Stimulated activated CD8-positive, alpha-beta memory T cell treated with anti-CD3 and anti-CD28 coated beads, Interleukin-12 subunit alpha, Interleukin-12 subunit beta, amount 100 ng/mL, for 1 hour (primary cell): ENCODE data around the gene SMYD5.

Experiments used
- DNase-seq: peaks from one replicate; pipeline ENCODE4 v3.0.0-alpha.2; 2020; ENCODE audit warnings: low read depth

SMYD5 gene

GRCh38 chr2:73239776-73240175 is 25.7 kb downstream of the SMYD5 start:
- DNase-seq, result no peak

- no peak for DNase-seq
Measured at GRCh38 chr2:73243884-73244570, 30.0 kb downstream of the SMYD5 start.

GRCh38 chr2:73244580-73244979 is 30.5 kb downstream of the SMYD5 start:
- no peak for DNase-seq

GRCh38 chr2:73246850-73247249 is 32.8 kb downstream of the SMYD5 start:
- no peak for DNase-seq

GRCh38 chr2:73249636-73250035 is 35.6 kb downstream of the SMYD5 start:
- no peak for DNase-seq

GRCh38 chr2:73250872-73251846 is 37.1 kb downstream of the SMYD5 start:
- DNase-seq, result no peak

GRCh38 chr2:73252238-73253027 is 38.4 kb downstream of the SMYD5 start:
- no peak for DNase-seq

GRCh38 chr2:73253400-73253799 is 39.4 kb downstream of the SMYD5 start:
- no peak for DNase-seq

GRCh38 chr2:73253901-73254300 is 39.9 kb downstream of the SMYD5 start:
- no peak for DNase-seq

GRCh38 chr2:73254343-73255006 is 40.4 kb downstream of the SMYD5 start:
- no peak for DNase-seq

GRCh38 chr2:73255007-73255644 is 41.1 kb downstream of the SMYD5 start:
- DNase-seq, result no peak

- DNase-seq, result no peak
Measured at GRCh38 chr2:73255907-73256617, 42.0 kb downstream of the SMYD5 start.

GRCh38 chr2:73256618-73256922 is 42.5 kb downstream of the SMYD5 start:
- no peak for DNase-seq

GRCh38 chr2:73257021-73257420 is 43.0 kb downstream of the SMYD5 start:
- no peak for DNase-seq

GRCh38 chr2:73257425-73258125 is 43.5 kb downstream of the SMYD5 start:
- no peak for DNase-seq

GRCh38 chr2:73258186-73258912 is 44.3 kb downstream of the SMYD5 start:
- no peak for DNase-seq

- DNase-seq, result no peak
Measured at GRCh38 chr2:73258913-73259215, 44.8 kb downstream of the SMYD5 start.

- DNase-seq, result no peak
Measured at GRCh38 chr2:73259276-73259675, 45.2 kb downstream of the SMYD5 start.

- DNase-seq, result no peak
Measured at GRCh38 chr2:73259704-73260337, 45.8 kb downstream of the SMYD5 start.
